ENCODE measurements around the gene MICAL3.
"Not testable (repeated sequence)": the region's sequence is repeated elsewhere in the genome, so short reads cannot be mapped to it uniquely, and the experiment has no call there.

GRCh38 chr22:17932457-17932856 is 91.9 kb downstream of the MICAL3 start:
- not testable (repeated sequence) for TF ChIP-seq CTCF, POLR2A (IDR thresholded peaks at IDR 0.05)

All from testis (tissue), 2 donors.